Smooth muscle cell (in vitro differentiated cells): ENCODE data around the gene PATZ1. TPM values are rescaled to one million over a fixed set of nuclear protein-coding genes. Genes with fewer than 3 reads are reported as not detected.

Experiments used
- DNase-seq: peaks from one replicate; lab custom pipeline; 2025; ENCODE audit not compliant: unreplicated experiment; lab: John Stamatoyannopoulos, UW
- H2AFZ ChIP-seq: fragments of 200-600 bp; sonication (generic); 2 replicates; pipeline ENCODE4 v1.6.0; 2016; ENCODE audit warnings: antibody characterized with exemption, low read depth, mild to moderate bottlenecking
- H3F3A ChIP-seq: fragments of 200-600 bp; sonication (generic); 2 replicates; pipeline ENCODE4 v1.6.0; 2017; ENCODE audit warnings: antibody characterized with exemption, low read depth
- H3K27ac ChIP-seq: fragments of 200-600 bp; sonication (generic); 2 replicates; pipeline ENCODE4 v1.5.1; 2016; ENCODE audit warnings: low read depth, mild to moderate bottlenecking
- H3K27me3 ChIP-seq: fragments of 200-600 bp; sonication (generic); 2 replicates; pipeline ENCODE4 v1.6.1; 2016; ENCODE audit warnings: low read depth, mild to moderate bottlenecking
- H3K36me3 ChIP-seq: fragments of 200-600 bp; sonication (generic); 2 replicates; pipeline ENCODE4 v1.5.1; 2016; ENCODE audit warnings: low read depth
- H3K4me1 ChIP-seq: fragments of 200-600 bp; sonication (generic); 2 replicates; pipeline ENCODE4 v1.5.1; 2016; ENCODE audit warnings: low read depth
- H3K4me2 ChIP-seq: fragments of 200-600 bp; sonication (generic); 2 replicates; pipeline ENCODE4 v1.6.0; 2016; ENCODE audit warnings: mild to moderate bottlenecking
- H3K4me3 ChIP-seq: fragments of 200-600 bp; sonication (generic); 2 replicates; pipeline ENCODE4 v1.5.1; 2016; ENCODE audit warnings: mild to moderate bottlenecking
- H3K79me2 ChIP-seq: fragments of 200-600 bp; sonication (generic); 2 replicates; pipeline ENCODE4 v1.6.0; 2016; ENCODE audit warnings: low read depth, mild to moderate bottlenecking
- H3K9ac ChIP-seq: fragments of 200-600 bp; sonication (generic); 2 replicates; pipeline ENCODE4 v1.6.0; 2016; ENCODE audit warnings: low read depth
- H3K9me3 ChIP-seq: fragments of 200-600 bp; sonication (generic); replicated peaks from 2 replicates; pipeline ENCODE4 v1.5.1; 2016; ENCODE audit warnings: low read depth
- H4K20me1 ChIP-seq: fragments of 200-600 bp; sonication (generic); 2 replicates; pipeline ENCODE4 v1.6.0; 2016; ENCODE audit warnings: low read depth
- CTCF ChIP-seq: fragments of 200-600 bp; sonication (generic); IDR thresholded peaks from 2 replicates; pipeline ENCODE4 v1.5.1; 2017; ENCODE audit warnings: borderline replicate concordance, mild to moderate bottlenecking, antibody characterized with exemption; ENCODE audit not compliant: insufficient read depth, poor library complexity, severe bottlenecking
- WGBS: methylation state at CpG from one replicate; pipeline ENCODE4 v1.1.7; 2016; ENCODE audit warnings: low lambda C conversion rate; 5-methylcytosine and 5-hydroxymethylcytosine counted together
- polyA plus RNA-seq: library from polyadenylated mRNA; unstranded; fragments of >200 nt; fragmentation: Nextera tagmentation; extraction: Ambion mirVana; gene quantifications from 2 replicates; pipeline ENCODE4 v1.2.1, GENCODE V29; 2016
- total RNA-seq: library from RNA; depleted of rRNA; stranded (reverse); fragments of >200 nt; gene quantifications from 2 replicates; pipeline ENCODE4 v1.2.3, GENCODE V29; 2014

Gene PATZ1
- total and polyA plus RNA-seq, 2 experiments from 2014 or later: 11.9 to 12.9 TPM

- no peaks in the 10 kb centered on the region for H3K9me3 ChIP-seq
- no peak for TF ChIP-seq CTCF
- no peaks in the 10 kb centered on the region for H3F3A ChIP-seq
- H3K79me2 ChIP-seq: no peaks in the 10 kb centered on the region
- no peaks in the 10 kb centered on the region for H4K20me1 ChIP-seq
- no peak overlapping the region for H3K9ac ChIP-seq
- DNase-seq: no peak
- no peaks in the 10 kb centered on the region for H3K4me1 ChIP-seq
- H3K4me2 ChIP-seq: no peak overlapping the region
- H3K36me3 ChIP-seq: no peaks in the 10 kb centered on the region
- H2AFZ ChIP-seq: no peak overlapping the region
- no peaks in the 10 kb centered on the region for H3K27me3 ChIP-seq
- no peak overlapping the region for H3K4me3 ChIP-seq
- WGBS: 91% methylated on average over 3 of the region's 3 CpGs
- no peak overlapping the region for H3K27ac ChIP-seq
Observed at GRCh38 chr22:31378123-31378522, 32.0 kb upstream of the PATZ1 start.

GRCh38 chr22:31377612-31378011, 31.5 kb upstream of the PATZ1 start:
- H3K27me3 ChIP-seq: no peaks in the 10 kb centered on the region
- no peak for DNase-seq
- no peak overlapping the region for H2AFZ ChIP-seq
- no peaks in the 10 kb centered on the region for H3F3A ChIP-seq
- H4K20me1 ChIP-seq: no peaks in the 10 kb centered on the region
- no peaks in the 10 kb centered on the region for H3K9me3 ChIP-seq
- TF ChIP-seq CTCF: no peak
- no peaks in the 10 kb centered on the region for H3K79me2 ChIP-seq
- no peak overlapping the region for H3K27ac ChIP-seq
- no peaks in the 10 kb centered on the region for H3K36me3 ChIP-seq
- no peaks in the 10 kb centered on the region for H3K4me1 ChIP-seq
- WGBS: 83% methylated on average over 3 of the region's 3 CpGs
- H3K9ac ChIP-seq: no peak overlapping the region
- H3K4me2 ChIP-seq: no peak overlapping the region
- H3K4me3 ChIP-seq: no peak overlapping the region

GRCh38 chr22:31367426-31367825, 21.3 kb upstream of the PATZ1 start:
- WGBS: 85% methylated on average over 3 of the region's 3 CpGs
- Histone ChIP-seq H3K27me3 (no peaks in the 10 kb centered on the region), H3K27ac (no peak overlapping the region), H3K36me3 (no peaks in the 10 kb centered on the region), H3K9ac (no peak overlapping the region), H4K20me1 (no peaks in the 10 kb centered on the region), H3K4me1 (no peaks in the 10 kb centered on the region), H3K4me3 (no peak overlapping the region), H3K4me2 (no peak overlapping the region), H3F3A (no peaks in the 10 kb centered on the region), H2AFZ (no peak overlapping the region), H3K79me2 (no peaks in the 10 kb centered on the region), H3K9me3 (no peaks in the 10 kb centered on the region)
- TF ChIP-seq CTCF: no peak
- no peak for DNase-seq

- H3K4me2 ChIP-seq: no peak overlapping the region
- 76% methylated on average over 3 of the region's 3 CpGs for WGBS
- TF ChIP-seq CTCF: no peak
- H3F3A ChIP-seq: no peaks in the 10 kb centered on the region
- no peaks in the 10 kb centered on the region for H3K4me1 ChIP-seq
- H3K27me3 ChIP-seq: no peaks in the 10 kb centered on the region
- no peaks in the 10 kb centered on the region for H3K9me3 ChIP-seq
- no peak overlapping the region for H3K4me3 ChIP-seq
- H3K9ac ChIP-seq: no peak overlapping the region
- H3K79me2 ChIP-seq: no peaks in the 10 kb centered on the region
- H3K36me3 ChIP-seq: no peaks in the 10 kb centered on the region
- H4K20me1 ChIP-seq: no peaks in the 10 kb centered on the region
- DNase-seq: no peak
- no peak overlapping the region for H2AFZ ChIP-seq
- H3K27ac ChIP-seq: no peak overlapping the region
Observed at GRCh38 chr22:31363885-31364465, 17.8 kb upstream of the PATZ1 start.
